Liver (tissue), 9 donors: ENCODE data around the gene TCF7L2. TPM values are rescaled to one million over a fixed set of nuclear protein-coding genes. Genes with fewer than 3 reads are reported as not detected.

Experiments
- DNase-seq: peaks from one replicate; pipeline ENCODE4 v3.0.0-alpha.2; 2017; ENCODE audit warnings: low spot score
- H3K27ac ChIP-seq, 2 donors: one replicate each; pipeline ENCODE4 v1.7.0; 2013; ENCODE audit warnings: inconsistent platforms in 2 of 2, low read length in 2 of 2, control low read depth in 1 of 2, low read depth in 1 of 2, mild to moderate bottlenecking in 1 of 2
- H3K27me3 ChIP-seq, 4 donors: one replicate each; pipeline versions ENCODE4 v1.6.1 to v1.7.0; 2013; ENCODE audit warnings: low read length in 3 of 4, inconsistent platforms in 1 of 4, mild to moderate bottlenecking in 1 of 4, moderate library complexity in 1 of 4; ENCODE audit not compliant: control insufficient read depth in 4 of 4, insufficient read depth in 4 of 4
- H3K36me3 ChIP-seq, 4 donors: one replicate each; pipeline versions ENCODE4 v1.6.1 to v1.7.0; 2013; ENCODE audit warnings: low read length in 3 of 4, mild to moderate bottlenecking in 3 of 4, low read depth in 1 of 4, moderate library complexity in 1 of 4; ENCODE audit not compliant: control insufficient read depth in 4 of 4, insufficient read depth in 3 of 4
- H3K4me1 ChIP-seq, 4 donors: one replicate each; pipeline versions ENCODE4 v1.6.1 to v1.7.0; 2013; ENCODE audit warnings: low read length in 3 of 4, mild to moderate bottlenecking in 3 of 4, moderate library complexity in 1 of 4; ENCODE audit not compliant: control insufficient read depth in 4 of 4, insufficient read depth in 4 of 4
- H3K4me3 ChIP-seq, 3 donors: one replicate each; pipeline versions ENCODE4 v1.6.1 to v1.7.0; 2013; ENCODE audit warnings: low read length in 3 of 3, control low read depth in 1 of 3, low read depth in 1 of 3, mild to moderate bottlenecking in 1 of 3
- H3K9ac ChIP-seq, 2 donors: one replicate each; pipeline ENCODE4 v1.7.0; 2013; ENCODE audit warnings: low read length in 2 of 2, mild to moderate bottlenecking in 2 of 2, moderate library complexity in 2 of 2, control low read depth in 1 of 2, low read depth in 1 of 2
- H3K9me3 ChIP-seq, 4 donors: one replicate each; pipeline versions ENCODE4 v1.6.1 to v1.7.0; 2013; ENCODE audit warnings: low read length in 3 of 4; ENCODE audit not compliant: control insufficient read depth in 4 of 4
- ATF3 ChIP-seq: IDR thresholded peaks from 2 replicates; pipeline ENCODE4 v1.6.1; 2016; ENCODE audit warnings: antibody characterized with exemption
- CTCF ChIP-seq: fragments of 150-350 bp; IDR thresholded peaks from 2 replicates; pipeline ENCODE4 v1.5.1; 2017; ENCODE audit warnings: improper control_type of control experiment, low read depth, low read length; ENCODE audit not compliant: missing input control
- FOXA1 ChIP-seq: IDR thresholded peaks from 2 replicates; pipeline ENCODE4 v1.6.1; 2016; ENCODE audit warnings: antibody characterized with exemption
- GABPA ChIP-seq, 2 donors: IDR thresholded peaks in 1 of 2; conservative IDR thresholded peaks in 1 of 2; 2 replicates each; pipeline ENCODE4 v1.6.1; 2016; ENCODE audit warnings: antibody characterized with exemption in 2 of 2, mild to moderate bottlenecking in 1 of 2, moderate library complexity in 1 of 2
- HNF4A ChIP-seq, 2 donors: conservative IDR thresholded peaks; 2 replicates each; pipeline ENCODE4 v1.6.1; 2016; ENCODE audit warnings: antibody characterized with exemption in 2 of 2, mild to moderate bottlenecking in 2 of 2
- RAD21 ChIP-seq, 2 donors: IDR thresholded peaks; 2 replicates each; pipeline ENCODE4 v1.6.1; 2016; ENCODE audit warnings: antibody characterized with exemption in 2 of 2, mild to moderate bottlenecking in 2 of 2
- REST ChIP-seq: IDR thresholded peaks from 2 replicates; pipeline ENCODE4 v1.6.1; 2016; ENCODE audit warnings: antibody characterized with exemption, mild to moderate bottlenecking
- RXRA ChIP-seq, 2 donors: IDR thresholded peaks; 2 replicates each; pipeline ENCODE4 v1.6.1; 2017 to 2018; ENCODE audit warnings: antibody characterized with exemption in 2 of 2, mild to moderate bottlenecking in 1 of 2
- SP1 ChIP-seq: IDR thresholded peaks from 2 replicates; pipeline ENCODE4 v1.6.1; 2018; ENCODE audit warnings: antibody characterized with exemption, mild to moderate bottlenecking
- TAF1 ChIP-seq: conservative IDR thresholded peaks from 2 replicates; pipeline ENCODE4 v1.6.1; 2016; ENCODE audit warnings: antibody characterized with exemption, mild to moderate bottlenecking
- YY1 ChIP-seq: IDR thresholded peaks from 2 replicates; pipeline ENCODE4 v1.6.1; 2016; ENCODE audit warnings: antibody characterized with exemption, mild to moderate bottlenecking
- ZBTB33 ChIP-seq: IDR thresholded peaks from 2 replicates; pipeline ENCODE4 v1.6.1; 2016; ENCODE audit warnings: antibody characterized with exemption
- WGBS: extraction: QIAGEN DNeasy Blood & Tissue Kit; methylation state at CpG from one replicate; pipeline ENCODE4 v1.1.7; 2013; 5-methylcytosine and 5-hydroxymethylcytosine counted together
- polyA plus RNA-seq, 2 donors: library from polyadenylated mRNA; stranded (reverse) in 1 of 2; unstranded in 1 of 2; fragments of 200-250 nt in 1 of 2; fragments of >200 nt in 1 of 2; fragmentation: Nextera tagmentation in 1 of 2; extraction: Ambion mirVana in 1 of 2; gene quantifications; one replicate each; pipeline versions ENCODE4 v1.2.1 to v1.2.3, GENCODE V29; 2013 to 2015
- total RNA-seq, 2 donors: library from RNA; depleted of rRNA; stranded (reverse); fragments of >200 nt; gene quantifications; one replicate each; pipeline ENCODE4 v1.2.3, GENCODE V29; 2014
- donor health status: healthy.
- donor health status: healthy.
- donor health status: healthy.
- donor health status: healthy.
- donor health status: healthy.

TCF7L2 gene
- total and polyA plus RNA-seq, 4 donors, result 4.9 to 18.0 (median 8.3) TPM

GRCh38 chr10:113080925-113081229 is 130.8 kb downstream of the TCF7L2 start:
- H3K9ac ChIP-seq, result no peak overlapping the region
- no peaks in the 10 kb centered on the region for H3K9me3 ChIP-seq
- H3K4me1 ChIP-seq, result no peaks in the 10 kb centered on the region
- H3K27me3 ChIP-seq, result no peaks in the 10 kb centered on the region
- TF ChIP-seq SP1 (no peak), REST (no peak), CTCF (no peak), RAD21 (IDR thresholded peaks at IDR 0.05) (peak in 1 of 2 donors; percentile 31)
- H3K27ac ChIP-seq, result no peak overlapping the region
- H3K36me3 ChIP-seq, result peaks cover 0 to 2% (median under 1%) of the 10 kb centered on the region in 4 donors
- WGBS, result 88% methylated on average over 2 of the region's 2 CpGs
- no peak overlapping the region for H3K4me3 ChIP-seq
- DNase-seq, result no peak

- no peak overlapping the region for H3K27ac ChIP-seq
- 96% methylated on average over 4 of the region's 4 CpGs for WGBS
- peaks cover 0 to 2% (median under 1%) of the 10 kb centered on the region in 4 donors for H3K4me1 ChIP-seq
These were observed 134.0 kb downstream of the TCF7L2 start for GRCh38 chr10:113084031-113084430.

More at GRCh38 chr10:113084031-113084430, 134.0 kb downstream of the TCF7L2 start:
- Histone ChIP-seq H3K9ac (no peak overlapping the region), H3K9me3 (no peaks in the 10 kb centered on the region), H3K27me3 (no peaks in the 10 kb centered on the region), H3K4me3 (no peak overlapping the region), H3K36me3 (peaks cover 0 to 2% (median under 1%) of the 10 kb centered on the region in 4 donors)
- TF ChIP-seq ZBTB33 (no peak), GABPA (IDR thresholded peaks at IDR 0.05 in 1 of 2, conservative IDR thresholded peaks at IDR 0.05 in 1 of 2) (no peak), RXRA (IDR thresholded peaks at IDR 0.05) (no peak), REST (no peak), HNF4A (conservative IDR thresholded peaks at IDR 0.05) (no peak), TAF1 (no peak), YY1 (no peak), ATF3 (no peak), CTCF (no peak), FOXA1 (no peak), SP1 (no peak)
- DNase-seq, result no peak
